Stomach (tissue), 9 donors: ENCODE data around the gene CYP4F12. TPM values are rescaled to one million over a fixed set of nuclear protein-coding genes. Genes with fewer than 3 reads are reported as not detected.

Source experiments
- DNase-seq, 2 donors: peaks; one replicate each; pipeline versions ENCODE4 v3.0.0 to v3.0.0-alpha.2; 2013 to 2019
- H3K27ac ChIP-seq, 5 donors: fragments of 200-600 bp in 4 of 5; sonication (generic) in 4 of 5; one replicate each; pipeline ENCODE4 v1.5.1; 2013 to 2019; ENCODE audit warnings: mild to moderate bottlenecking in 1 of 5, moderate library complexity in 1 of 5
- H3K27me3 ChIP-seq, 3 donors: fragments of 200-600 bp; sonication (generic); one replicate each; pipeline ENCODE4 v1.5.1; 2017 to 2019; ENCODE audit warnings: mixed run types in 1 of 3
- H3K36me3 ChIP-seq, 4 donors: fragments of 200-600 bp; sonication (generic); 1 replicate in 3 of 4; 2 replicates in 1 of 4; pipeline ENCODE4 v1.5.1; 2016 to 2019
- H3K4me1 ChIP-seq, 4 donors: fragments of 200-600 bp; sonication (generic); one replicate each; pipeline ENCODE4 v1.5.1; 2016 to 2019
- H3K4me3 ChIP-seq, 4 donors: fragments of 200-600 bp; sonication (generic) in 3 of 4; one replicate each; pipeline ENCODE4 v1.5.1; 2016 to 2019; ENCODE audit warnings: mild to moderate bottlenecking in 1 of 4
- H3K9me3 ChIP-seq, 4 donors: fragments of 200-600 bp; sonication (generic); one replicate each; pipeline ENCODE4 v1.5.1; 2016 to 2019
- EP300 ChIP-seq: sonication (generic); formaldehyde crosslinking; IDR thresholded peaks from one replicate; pipeline ENCODE4 v1.6.1; 2017; ENCODE audit warnings: antibody characterized with exemption
- POLR2A ChIP-seq, 4 donors: fragments of 450-650 bp; IDR thresholded peaks; one replicate each; pipeline ENCODE4 v1.6.1; 2016; ENCODE audit warnings: antibody characterized with exemption in 4 of 4, control low read depth in 2 of 4, mild to moderate bottlenecking in 1 of 4, moderate library complexity in 1 of 4
- POLR2AphosphoS5 ChIP-seq, 3 donors: sonication (generic); formaldehyde crosslinking; IDR thresholded peaks; one replicate each; pipeline ENCODE4 v1.6.1; 2016; ENCODE audit warnings: antibody characterized with exemption in 3 of 3
- WGBS, 5 donors: extraction: QIAGEN DNeasy Blood & Tissue Kit in 3 of 5; methylation state at CpG; one replicate each; pipeline versions ENCODE4 v1.1.5 to v1.1.7; 2013 to 2018; 5-methylcytosine and 5-hydroxymethylcytosine counted together
- intact Hi-C: fragments of 100-400 bp; cut with DNase I; formaldehyde crosslinking; loops from one replicate; pipeline ENCODE4 v1.15.1; 2023; ENCODE audit warnings: low total_unique reads
- polyA plus RNA-seq, 3 donors: library from polyadenylated mRNA; stranded (reverse); fragments of 200-250 nt; gene quantifications; one replicate each; pipeline ENCODE4 v1.2.3, GENCODE V29; 2013
- total RNA-seq, 5 donors: library from RNA; depleted of rRNA; stranded (reverse); fragments of >200 nt; gene quantifications; one replicate each; pipeline versions ENCODE4 v1.1.0 to v1.2.3, GENCODE V29; 2014 to 2016
- TF ChIP-seq, protein P1 (sequence below), 7 experiments: fragments of 450-650 bp in 4 of 7; fragments of 200-600 bp in 3 of 7; sonication (generic) in 3 of 7; IDR thresholded peaks; one replicate each; pipeline ENCODE4 v1.5.1; 2016 to 2019; ENCODE audit warnings: antibody characterized with exemption in 7 of 7, control low read depth in 2 of 7, mild to moderate bottlenecking in 1 of 7
- donor health status: healthy with polysubstance abuse.
- donor health status: Bipolar disorder and iron deficiency.
- donor health status: healthy.

The CYP4F12 gene
- total and polyA plus RNA-seq, 8 donors, result 2.5 to 113 (median 35.1) TPM

- Histone ChIP-seq H3K4me1 (peaks cover 9 to 19% (median 16%) of the 10 kb centered on the region in 4 donors), H3K9me3 (no peaks in the 10 kb centered on the region), H3K27ac (peak overlapping the region in 1 of 5 donors; percentile 8), H3K36me3 (peaks cover 0 to 19% (median 12%) of the 10 kb centered on the region in 4 donors), H3K4me3 (no peak overlapping the region), H3K27me3 (no peaks in the 10 kb centered on the region)
- TF ChIP-seq, protein P1, sequence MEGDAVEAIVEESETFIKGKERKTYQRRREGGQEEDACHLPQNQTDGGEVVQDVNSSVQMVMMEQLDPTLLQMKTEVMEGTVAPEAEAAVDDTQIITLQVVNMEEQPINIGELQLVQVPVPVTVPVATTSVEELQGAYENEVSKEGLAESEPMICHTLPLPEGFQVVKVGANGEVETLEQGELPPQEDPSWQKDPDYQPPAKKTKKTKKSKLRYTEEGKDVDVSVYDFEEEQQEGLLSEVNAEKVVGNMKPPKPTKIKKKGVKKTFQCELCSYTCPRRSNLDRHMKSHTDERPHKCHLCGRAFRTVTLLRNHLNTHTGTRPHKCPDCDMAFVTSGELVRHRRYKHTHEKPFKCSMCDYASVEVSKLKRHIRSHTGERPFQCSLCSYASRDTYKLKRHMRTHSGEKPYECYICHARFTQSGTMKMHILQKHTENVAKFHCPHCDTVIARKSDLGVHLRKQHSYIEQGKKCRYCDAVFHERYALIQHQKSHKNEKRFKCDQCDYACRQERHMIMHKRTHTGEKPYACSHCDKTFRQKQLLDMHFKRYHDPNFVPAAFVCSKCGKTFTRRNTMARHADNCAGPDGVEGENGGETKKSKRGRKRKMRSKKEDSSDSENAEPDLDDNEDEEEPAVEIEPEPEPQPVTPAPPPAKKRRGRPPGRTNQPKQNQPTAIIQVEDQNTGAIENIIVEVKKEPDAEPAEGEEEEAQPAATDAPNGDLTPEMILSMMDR (IDR thresholded peaks at IDR 0.05), result no peak
- no peak for TF ChIP-seq EP300
- no peak for TF ChIP-seq POLR2AphosphoS5 (IDR thresholded peaks at IDR 0.05)
- TF ChIP-seq POLR2A (IDR thresholded peaks at IDR 0.05), result no peak
- 35 to 68% (median 50%) methylated on average over 4 of the region's 4 CpGs for WGBS, 5 donors
- DNase-seq, result peak in 1 of 2 donors; percentile 68
- intact Hi-C loops, result no loop called here
These were observed 29.1 kb downstream of the CYP4F12 start for GRCh38 chr19:15701757-15702533.

DNA sequence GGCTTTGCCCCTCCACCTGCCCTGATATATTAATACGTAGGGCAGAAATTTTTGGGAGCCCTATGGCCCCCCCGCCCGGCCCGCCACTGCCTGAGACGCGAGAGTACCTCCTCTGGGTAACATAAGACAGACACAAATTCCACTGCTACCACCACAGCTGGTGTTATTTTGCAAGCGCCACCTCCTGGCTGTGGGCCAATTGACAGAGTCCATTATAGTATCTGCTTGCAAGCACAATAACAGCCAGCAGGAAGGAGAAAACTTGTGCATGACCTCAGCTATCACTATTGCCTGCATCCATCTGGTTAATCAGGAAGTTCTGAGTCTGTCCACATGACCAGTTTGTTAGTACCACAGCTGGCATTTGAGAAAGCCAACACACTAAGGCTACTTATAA is 29.6 kb downstream of the CYP4F12 start:
- H3K36me3 ChIP-seq, result peaks cover 0 to 13% (median 6%) of the 10 kb centered on the region in 4 donors
- no peaks in the 10 kb centered on the region for H3K9me3 ChIP-seq
- H3K4me3 ChIP-seq, result no peak overlapping the region
- no peak overlapping the region for H3K27ac ChIP-seq
- H3K27me3 ChIP-seq, result no peaks in the 10 kb centered on the region
- peaks cover 9 to 19% (median 16%) of the 10 kb centered on the region in 4 donors for H3K4me1 ChIP-seq
- TF ChIP-seq EP300 (no peak), POLR2AphosphoS5 (IDR thresholded peaks at IDR 0.05) (peak in 2 of 3 donors; percentile 19 to 59)
- TF ChIP-seq, protein P1 (IDR thresholded peaks at IDR 0.05), result no peak
- intact Hi-C loops, result no loop called here
- DNase-seq, result peak; percentile 64 to 89
- 7 to 14% (median 9%) methylated on average over 5 to 7 of the region's 7 CpGs for whole genome bisulfite sequencing, 5 donors

GRCh38 chr19:15714638-15715037 is 41.8 kb downstream of the CYP4F12 start:
- H3K27ac ChIP-seq, result no peak overlapping the region
- peaks cover 0 to 32% (median 11%) of the 10 kb centered on the region in 3 donors for H3K27me3 ChIP-seq
- no peak for DNase-seq
- intact Hi-C loops, result no loop called here
- TF ChIP-seq POLR2A (IDR thresholded peaks at IDR 0.05) (no peak), POLR2AphosphoS5 (IDR thresholded peaks at IDR 0.05) (no peak)
- H3K36me3 ChIP-seq, result no peaks in the 10 kb centered on the region
- no peaks in the 10 kb centered on the region for H3K4me1 ChIP-seq
- H3K4me3 ChIP-seq, result no peak overlapping the region
- WGBS, 5 donors, result 56 to 75% (median 61%) methylated on average over 3 of the region's 3 CpGs
- H3K9me3 ChIP-seq, result peaks cover 0 to 11% (median 0%) of the 10 kb centered on the region in 4 donors

DNA sequence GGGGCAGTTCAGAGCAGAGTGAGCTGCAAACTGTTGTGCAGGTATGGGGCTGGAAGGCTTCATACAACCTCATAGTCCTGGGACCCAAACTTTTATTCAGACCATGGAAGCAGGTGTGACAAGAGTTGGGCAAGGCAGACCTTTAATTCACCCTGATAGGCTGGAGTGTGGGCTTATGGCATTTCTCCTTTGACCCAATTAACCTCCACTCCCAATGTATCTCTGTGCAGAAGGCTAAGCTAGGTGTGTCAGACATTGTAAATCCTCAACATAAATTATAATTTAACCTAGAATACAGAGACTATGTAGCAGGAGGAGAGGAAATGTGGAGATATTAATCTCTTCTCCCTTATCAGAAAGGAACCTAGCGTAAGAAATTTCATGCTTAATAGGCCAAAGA is 42.8 kb downstream of the CYP4F12 start:
- intact Hi-C loops, result no loop called here
- WGBS, 5 donors, result 67 to 95% (median 70%) methylated on average over 1 of the region's 1 CpG

More for the DNA sequence above, 42.8 kb downstream of the CYP4F12 start:
- no peaks in the 10 kb centered on the region for H3K4me1 ChIP-seq
- H3K36me3 ChIP-seq, result no peaks in the 10 kb centered on the region
- no peak overlapping the region for H3K27ac ChIP-seq
- H3K27me3 ChIP-seq, result peaks cover 0 to 39% (median 11%) of the 10 kb centered on the region in 3 donors
- peaks cover 0 to 11% (median 0%) of the 10 kb centered on the region in 4 donors for H3K9me3 ChIP-seq
- no peak for TF ChIP-seq EP300
- TF ChIP-seq POLR2A (IDR thresholded peaks at IDR 0.05), result no peak
- TF ChIP-seq, protein P1 (IDR thresholded peaks at IDR 0.05), result no peak
- TF ChIP-seq POLR2AphosphoS5 (IDR thresholded peaks at IDR 0.05), result no peak
- H3K4me3 ChIP-seq, result no peak overlapping the region
- DNase-seq, result no peak
